Amygdala (tissue), 56 donors: Measurements from ENCODE around the gene C15orf39.
"Not testable (repeated sequence)": the region's sequence is repeated elsewhere in the genome, so short reads cannot be mapped to it uniquely, and the experiment has no call there.

Experiments used
- DNase-seq, 56 donors: peaks; one replicate each; lab custom pipeline; 2025; lab: John Stamatoyannopoulos, UW

Gene C15orf39

DNA sequence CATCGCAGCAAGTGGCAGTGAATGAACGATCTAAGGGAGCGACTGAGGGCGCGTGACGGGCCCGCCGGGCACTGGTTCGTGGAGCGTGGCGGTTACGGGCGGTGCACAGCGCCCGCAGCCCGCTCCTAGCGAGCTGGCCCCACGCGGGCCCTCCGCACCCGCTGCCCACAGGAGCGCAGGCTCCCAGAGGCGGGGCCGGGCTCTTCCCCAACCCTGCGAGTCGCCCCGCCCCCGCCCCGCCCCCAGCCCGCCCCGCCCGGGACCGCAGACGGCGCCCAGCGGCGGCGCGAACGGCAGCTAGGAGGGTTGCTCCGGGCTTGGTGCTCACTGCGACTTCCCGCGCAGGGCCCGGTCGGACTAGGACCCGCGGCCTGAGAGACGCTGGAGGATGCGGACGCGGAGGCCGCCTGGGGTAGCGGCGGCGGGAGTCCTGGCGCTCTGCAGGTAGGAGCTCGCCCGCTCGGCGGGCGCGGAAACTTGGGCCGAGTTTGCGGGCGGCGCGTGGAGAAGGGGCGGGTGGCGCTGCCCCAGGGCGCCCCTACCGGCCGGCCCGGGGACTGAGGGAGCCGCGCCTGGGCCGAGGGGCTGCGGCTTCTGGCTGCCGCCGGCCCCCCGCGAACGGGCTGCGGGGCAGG, at the start of gene C15orf39:
C15orf39 (plus strand) TSS at position 267 of the 635 bp plus-strand sequence. CDS start 4,167 bp downstream, outside the sequence.
- DNase-seq, result peak in 46 of 56 donors; percentile 21 to 83 (median 63)

DNA sequence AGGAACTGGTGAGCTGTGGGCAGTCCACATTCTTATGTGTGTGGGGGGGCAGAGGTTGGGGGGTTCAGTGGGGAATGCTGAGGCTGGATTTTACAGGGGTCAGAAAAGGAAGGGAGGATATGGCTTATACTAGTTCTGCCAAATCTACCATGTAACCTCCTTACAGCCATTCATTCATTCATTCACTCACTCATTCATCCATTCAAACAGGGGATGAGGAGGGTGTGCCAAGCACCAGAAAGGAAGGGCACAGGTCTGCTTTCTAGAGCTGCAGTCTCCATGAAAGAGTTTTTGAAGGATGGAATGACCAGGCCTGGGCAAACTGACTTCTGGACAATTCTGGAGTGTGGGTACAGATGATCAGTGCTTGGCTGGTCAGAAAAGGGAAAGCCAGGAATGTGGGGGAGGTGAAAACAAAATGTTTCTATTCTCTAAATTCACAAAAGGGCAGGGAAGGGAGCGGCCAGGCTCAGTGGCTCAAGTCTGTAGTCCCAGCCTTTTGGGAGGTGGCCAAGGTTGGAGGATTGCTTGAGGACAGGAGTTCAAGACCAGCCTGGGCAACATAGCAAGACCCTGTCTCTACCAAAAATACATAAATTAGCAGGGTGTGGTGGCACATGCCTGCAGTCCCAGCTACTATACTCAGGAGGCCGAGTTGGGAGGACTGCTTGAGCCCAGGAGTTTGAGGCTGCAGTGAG, 49.2 kb upstream of the C15orf39 start:
- DNase-seq, result no peak

DNA sequence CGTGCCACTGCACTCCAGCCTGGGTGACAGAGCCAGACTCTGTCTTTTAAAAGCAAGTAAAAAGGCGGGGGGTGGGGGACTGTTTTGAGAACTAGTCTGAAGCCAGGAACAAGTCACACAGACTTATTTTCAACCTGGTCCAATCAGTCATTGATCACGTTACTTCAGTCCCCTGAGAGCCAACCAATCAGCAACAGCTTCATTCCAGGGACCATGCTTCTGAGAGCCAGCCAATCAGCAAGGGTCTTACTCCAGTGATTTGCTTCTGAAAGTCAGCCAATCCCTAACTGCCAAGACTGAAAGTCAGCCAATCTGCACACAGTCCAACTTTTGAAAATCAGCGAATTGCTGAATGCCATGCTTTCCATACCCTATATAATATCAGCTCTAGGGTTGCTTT, 48.6 kb upstream of the C15orf39 start:
- peak in 15 of 56 donors; percentile 4 to 44 (median 19) for DNase-seq

DNA sequence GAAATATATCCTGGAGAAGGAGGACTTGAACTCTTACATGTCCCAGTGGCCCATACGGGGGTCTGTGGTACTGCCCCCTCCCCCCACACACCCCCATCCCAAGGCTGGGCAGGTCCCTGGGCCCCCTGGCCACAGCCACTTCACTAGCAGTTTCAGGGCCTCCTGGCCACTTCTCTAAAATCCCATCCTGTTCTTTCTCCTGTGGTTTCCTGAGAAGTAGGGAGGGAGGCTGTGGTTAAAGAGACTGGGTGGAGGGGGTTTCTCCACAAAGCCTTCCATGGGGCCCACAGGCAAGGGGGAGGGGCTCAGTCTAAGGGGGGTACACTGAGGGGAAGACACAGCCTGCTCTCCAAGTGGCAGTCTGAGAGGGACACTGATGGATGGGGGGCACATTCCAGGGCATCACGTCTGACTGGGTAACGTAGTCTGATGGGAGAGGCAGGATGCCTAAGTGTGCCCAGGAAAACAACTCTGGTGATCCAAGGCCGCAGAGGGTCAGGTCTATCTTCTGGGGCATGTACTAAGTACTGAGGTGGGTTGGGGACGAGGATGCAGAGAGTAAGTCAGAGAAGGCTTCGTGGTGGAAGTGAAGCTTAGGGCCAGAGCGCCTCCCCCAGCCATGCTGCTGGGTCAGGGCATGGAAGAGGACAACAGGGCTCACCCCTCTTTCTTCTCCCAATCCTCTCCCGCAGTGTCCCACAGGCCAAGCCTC, 48.0 kb upstream of the C15orf39 start:
- peak in 1 of 56 donors; percentile 8 for DNase-seq

DNA sequence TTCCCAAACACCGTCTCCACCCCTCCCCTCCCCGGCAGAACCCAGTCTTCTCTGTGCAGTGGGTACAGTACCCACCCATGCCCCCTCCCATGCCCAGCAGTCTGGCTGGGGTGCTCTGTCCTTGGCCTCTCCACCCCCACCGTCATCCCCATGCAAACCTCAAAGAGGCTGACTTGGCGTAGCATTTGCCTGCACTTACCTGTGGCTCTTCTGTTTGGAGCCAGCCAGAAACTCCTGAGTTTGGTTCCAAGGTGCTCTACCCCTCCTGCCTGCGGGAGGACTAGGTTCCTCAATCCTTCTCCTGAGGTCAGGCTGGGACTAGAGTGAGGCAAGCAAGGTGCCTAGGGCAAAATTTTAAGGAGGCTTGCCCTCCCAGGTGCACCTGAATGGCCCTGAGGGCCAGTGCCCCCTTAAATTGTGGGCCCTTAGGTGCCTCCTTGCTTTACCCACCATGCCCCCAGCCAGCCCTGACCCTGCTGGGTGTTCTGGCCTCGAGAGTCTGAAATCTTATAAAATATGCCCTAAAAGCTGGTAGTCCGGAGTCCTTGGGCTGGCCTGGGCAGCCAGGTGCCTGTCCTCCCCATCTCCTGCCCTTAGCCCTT, 47.1 kb upstream of the C15orf39 start:
- no peak for DNase-seq

DNA sequence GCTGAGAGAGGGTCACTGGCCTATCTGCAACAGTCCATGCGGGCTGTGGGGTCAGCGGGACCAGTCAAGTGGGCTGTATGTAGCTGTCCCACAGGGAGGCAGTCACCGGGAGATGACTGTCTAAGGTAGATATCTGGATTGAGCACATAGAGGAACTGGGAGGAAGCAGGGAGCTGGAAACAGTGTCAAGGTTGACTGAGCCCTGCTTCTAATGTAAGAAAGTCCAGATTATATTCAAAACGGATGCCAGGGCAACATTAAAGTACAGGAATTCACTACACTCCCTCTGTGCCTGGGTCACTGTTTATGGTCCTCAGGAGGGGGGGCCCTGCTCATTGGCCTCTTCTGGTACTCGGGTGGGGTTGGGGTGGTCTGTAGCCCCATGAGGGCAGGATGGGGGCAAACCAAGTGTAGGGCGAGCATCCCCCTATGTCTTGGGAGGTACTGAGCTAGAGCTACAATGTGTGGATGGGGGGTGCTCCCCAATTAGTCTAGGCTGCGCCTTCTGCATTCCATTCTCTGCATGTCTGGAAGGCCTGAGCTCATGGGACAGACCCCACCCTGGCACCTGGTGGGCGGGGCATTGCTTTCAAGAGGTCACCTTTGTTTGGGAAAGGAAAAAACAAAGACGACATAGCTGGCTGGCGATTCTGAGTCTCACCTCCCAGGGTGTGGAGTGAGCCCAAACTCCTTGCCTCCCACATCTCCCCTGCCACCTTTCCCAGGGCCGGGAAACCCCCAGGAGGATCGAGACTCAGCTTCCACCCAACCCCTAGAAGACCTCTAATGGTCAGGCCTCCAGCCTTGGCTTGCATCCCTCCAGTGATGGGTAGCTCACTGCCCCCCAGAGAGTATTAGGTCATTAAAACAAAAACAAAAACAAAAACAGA, 45.1 kb upstream of the C15orf39 start:
- no peak for DNase-seq

DNA sequence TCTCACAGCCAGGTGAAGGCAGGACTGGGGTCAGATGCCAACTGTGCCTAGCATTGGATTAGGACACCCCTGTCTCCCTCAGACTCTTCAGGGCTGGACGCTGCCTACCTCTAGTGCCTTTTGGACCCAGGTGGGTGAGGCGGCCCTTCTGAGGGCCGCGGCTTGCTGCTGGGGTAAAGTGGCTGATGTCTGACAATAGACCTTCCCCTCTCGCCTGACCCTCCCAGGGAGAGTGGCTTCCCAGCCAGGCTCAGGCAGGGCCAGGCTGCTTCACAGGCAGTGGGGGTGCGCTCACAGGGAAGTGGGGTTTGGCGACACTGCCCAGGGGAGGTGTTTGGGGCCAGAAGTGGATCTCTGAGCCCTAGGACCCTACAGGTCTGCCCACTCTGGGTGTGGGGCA, 43.3 kb upstream of the C15orf39 start:
- DNase-seq, result no peak

DNA sequence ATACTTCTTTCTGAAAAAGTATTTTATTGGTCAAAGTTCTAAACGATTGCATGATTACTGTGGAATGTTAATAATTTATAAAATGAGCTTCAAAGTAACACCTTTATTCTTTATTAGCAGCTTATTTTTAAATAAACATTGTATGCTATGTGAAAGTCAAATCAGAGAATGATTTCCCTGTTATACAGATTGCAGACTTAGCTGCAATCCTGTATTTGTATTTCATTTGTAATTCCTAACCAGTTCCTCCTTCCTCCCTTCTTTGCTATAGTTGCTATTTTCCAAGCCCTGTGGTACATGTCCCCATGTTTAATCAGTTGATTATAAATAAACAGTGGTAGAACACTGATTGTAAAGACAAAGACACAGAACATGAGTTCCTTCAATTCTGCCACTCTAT, 42.4 kb upstream of the C15orf39 start:
- DNase-seq, result no peak

DNA sequence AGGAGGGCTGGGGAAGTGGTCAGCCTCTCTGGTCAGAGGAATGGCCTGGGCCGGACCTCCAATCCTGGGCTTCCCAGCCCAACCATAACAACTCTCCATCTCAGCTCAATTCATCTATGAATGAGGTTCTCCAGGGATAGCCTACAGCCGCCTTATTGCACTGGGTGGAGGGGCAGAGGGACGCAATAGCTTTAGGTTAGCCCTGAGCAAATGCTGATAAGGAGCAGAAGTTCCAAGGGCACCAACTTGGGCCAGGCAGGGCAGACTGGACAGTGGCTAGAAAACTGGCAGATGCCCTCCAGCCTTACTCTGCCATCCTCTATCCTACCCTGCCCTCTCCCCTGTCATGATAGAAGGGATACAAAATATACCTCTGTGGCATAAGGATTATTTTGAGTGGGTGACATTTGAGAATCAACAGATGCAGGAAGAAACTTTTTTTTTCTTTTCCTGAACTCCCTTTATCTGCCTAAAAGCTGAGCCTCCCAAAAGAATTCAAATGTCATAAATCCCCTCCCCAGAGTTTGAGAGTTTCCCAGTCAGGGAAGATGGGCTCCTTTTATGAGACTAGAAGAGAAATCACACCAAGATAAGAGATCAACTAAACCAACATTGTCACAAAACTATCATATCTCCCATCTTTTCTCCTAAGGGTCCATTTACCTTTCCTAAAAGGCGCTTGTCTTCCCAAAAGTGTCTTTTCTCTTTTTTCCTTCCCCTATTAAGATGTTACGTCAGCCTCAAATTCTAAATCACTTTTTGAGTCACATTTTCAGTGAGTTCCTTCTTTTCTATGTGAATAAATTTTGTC, 40.4 kb upstream of the C15orf39 start:
- DNase-seq, result no peak

DNA sequence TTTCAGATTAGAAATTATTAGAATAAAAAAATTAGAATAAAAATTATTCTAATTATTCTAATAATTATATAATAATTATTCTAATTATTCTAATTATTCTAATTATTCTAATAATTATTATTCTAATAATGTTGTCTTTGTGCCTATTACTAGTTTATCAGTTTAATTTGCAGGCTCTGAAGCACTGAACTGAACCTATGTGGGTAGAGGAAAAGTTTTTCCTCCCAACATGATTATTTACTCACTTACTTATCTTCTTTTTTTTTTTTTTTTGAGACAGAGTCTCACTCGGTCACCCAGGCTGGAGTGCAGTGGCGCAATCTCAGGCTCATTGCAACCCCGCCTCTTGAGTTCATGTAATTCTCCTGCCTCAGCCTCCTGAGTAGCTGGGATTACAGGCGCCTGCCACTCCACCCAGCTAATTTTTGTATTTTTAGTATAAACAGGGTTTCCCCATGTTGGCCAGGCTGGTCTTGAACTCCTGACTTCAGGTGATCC, 39.7 kb upstream of the C15orf39 start:
- no peak for DNase-seq

DNA sequence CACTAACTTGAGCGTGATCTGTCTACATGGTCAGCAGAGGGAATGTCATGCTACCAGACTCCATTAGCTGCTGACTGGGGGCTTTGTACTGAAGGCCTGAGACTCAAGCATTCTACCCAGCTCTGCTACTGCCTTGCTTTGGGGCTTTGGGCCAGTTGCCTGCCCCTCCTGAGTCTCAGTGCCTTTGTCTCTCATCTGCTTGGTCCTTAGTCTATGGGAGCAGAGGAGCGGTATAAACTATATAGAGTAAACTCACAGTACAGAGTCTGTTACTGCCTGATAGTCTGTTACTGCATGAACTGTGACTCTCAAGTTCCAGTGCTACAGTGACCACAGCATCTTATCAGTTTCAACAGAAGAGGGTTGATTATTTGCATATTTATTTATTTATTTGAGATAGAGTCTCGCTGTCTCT, 38.5 kb upstream of the C15orf39 start:
- DNase-seq, result no peak

DNA sequence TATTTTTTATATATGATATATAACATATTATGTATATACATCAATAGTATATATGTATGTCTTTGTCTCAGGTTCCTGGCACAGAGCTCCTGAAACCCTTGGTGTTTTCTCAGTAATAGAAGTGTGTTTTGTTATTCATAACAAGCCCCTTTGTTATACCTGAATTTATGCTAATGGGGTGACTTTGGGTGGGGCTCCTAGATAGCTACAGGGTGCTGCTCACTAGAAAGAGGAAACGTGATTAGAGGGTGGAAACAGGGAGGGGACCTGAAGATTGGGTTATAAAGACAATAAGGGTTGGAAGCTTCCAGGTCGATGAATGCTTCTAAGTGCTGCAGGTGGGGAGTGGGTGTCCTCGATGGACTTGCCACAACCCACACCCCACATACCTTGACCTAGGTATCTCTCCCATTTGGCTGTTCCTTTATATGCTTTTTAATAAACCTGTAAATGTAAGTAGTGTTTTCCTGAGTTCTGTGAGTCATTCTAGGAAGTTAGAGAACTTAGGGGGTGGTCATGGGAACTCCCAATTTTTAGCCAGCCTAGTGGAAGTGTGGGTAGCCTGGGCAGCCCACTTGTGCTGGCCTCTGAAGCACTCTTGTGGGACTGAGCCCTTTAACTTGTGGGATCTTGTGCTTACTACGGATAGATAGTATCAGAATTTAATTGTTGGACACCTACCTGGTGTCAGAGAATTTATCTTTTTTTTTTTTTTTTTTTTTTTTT, 36.9 kb upstream of the C15orf39 start:
- DNase-seq, result no peak

DNA sequence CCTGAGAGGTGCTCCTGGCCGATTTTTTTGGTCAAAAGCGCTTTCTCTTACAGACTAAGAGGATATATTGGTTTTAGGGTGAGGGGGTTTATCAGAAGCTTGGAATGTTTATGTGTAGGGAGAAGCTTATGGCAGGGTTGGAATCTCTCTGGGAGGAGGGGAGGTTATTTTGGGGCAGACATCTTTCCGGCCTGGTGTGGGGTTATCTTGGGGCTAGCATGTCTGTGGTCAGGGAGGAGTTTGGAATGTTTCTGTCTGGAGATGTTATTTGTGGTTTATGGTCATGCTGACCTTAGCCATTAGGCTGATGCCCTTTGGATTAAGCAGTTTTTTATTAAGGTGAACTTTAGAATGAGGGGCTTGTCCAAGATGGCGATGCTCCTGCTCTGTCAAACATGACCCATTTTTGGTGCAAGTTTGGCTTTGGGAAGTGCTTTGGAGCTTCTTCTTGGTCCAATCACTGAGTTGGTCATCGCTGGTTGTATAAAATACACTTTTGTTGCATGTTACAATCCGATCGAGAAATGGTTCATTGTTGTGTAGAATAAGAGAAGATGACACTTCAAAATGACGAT, 35.1 kb upstream of the C15orf39 start:
- not testable (repeated sequence) for DNase-seq

DNA sequence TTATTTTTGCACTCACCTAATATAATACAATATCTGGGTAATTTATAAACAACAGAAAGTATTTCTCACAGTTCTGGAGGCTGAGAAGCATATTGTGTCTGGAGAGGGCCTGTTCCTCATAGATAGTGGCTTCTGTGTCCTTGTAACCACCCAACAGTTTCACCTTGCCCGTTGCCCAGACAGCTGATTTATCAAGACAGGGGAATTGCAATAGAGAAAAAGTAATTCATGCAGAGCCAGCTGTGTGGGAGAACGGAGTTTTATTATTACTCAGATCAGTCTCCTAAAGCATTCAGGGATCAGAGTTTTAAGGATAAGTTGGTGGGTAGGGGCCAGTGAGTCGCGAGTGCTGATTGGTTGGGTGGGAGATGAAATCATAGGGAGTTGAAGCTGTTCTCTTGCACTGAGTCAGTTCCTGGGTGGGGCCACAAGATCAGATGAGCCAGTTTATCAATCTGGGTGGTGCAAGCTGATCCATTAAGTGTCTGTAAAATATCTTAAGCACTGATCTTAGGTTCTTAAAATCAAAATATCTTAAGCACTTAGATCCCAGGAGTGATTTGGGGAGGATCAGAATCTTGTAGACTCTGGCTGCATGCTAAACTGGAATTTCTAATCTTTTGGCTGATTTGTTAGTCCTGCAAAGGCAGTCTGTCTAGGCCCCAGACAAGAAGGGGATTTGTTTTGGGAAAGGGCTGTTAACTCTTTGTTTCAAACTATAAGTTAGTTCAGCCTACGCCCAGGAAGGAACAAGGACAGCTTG, 33.9 kb upstream of the C15orf39 start:
- no peak for DNase-seq

DNA sequence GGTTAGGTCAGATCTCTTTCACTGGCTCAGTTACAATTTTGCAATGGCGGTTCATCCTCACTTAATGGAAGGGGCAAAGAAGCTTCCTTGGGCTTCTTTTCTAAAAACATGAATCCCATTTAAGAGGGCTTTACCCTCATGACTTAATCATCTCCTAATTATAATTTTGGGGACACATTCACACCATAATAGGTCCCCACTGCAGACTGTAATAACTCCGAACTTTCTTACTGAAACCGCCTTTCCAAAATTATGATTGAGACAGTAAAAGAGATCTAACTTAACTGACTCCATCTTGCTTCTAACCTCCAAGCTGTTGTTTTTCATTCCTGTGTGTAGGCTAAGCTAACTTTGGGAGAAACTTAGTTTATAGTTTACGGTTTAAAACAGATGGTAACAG, 33.3 kb upstream of the C15orf39 start:
- DNase-seq, result no peak

DNA sequence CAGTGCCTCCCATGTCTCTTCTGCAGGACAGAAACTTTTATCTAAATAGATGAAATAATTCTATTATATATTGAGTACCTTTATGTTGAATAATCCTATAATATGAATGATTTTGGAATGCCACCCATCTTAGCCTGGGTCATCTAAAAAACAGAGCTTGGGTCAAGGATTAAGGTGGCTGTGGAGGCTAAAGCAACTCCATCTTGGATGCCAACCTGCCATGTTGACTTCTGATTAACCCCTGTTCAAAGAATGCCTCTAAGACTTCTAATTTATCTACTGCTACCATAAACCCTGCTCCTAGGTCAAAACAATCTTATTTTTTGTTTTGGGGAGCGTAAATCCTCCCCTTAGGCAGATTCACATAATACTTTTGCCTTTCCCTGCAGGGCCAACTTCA, 31.5 kb upstream of the C15orf39 start:
- DNase-seq, result no peak

DNA sequence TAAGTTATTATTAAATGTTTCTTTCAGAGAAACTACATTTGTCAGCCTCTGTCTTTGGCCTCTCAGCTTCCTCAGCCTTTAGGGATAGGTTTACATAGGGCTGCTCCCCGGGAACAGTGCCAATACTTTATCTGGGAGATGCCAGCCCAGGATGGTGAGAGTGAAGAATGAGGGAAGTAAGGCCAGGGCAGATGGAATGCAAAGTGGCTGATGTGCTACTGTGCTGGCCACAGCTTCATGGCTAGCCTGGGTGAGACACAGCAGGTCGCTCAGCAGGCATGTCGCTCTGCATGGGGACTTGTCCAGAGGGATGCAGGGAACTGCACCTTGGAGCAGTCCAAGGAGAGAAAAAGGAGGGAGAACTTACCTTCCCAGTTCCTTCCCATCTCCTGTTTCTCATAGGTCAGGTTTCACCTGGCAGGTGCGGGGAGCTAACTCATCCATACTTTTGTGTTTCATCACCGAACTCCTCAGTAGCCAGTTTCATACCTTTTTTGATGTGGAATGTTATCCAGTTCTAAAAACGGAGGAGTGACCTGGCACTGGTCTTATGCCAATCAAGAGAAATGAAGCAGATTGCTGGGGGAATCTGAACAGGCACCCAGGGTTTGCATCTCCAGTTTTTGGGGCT, 30.9 kb upstream of the C15orf39 start:
- DNase-seq, result no peak
